Measurements from ENCODE around the gene HASPIN. TPM values are rescaled to one million over a fixed set of nuclear protein-coding genes. Genes with fewer than 3 reads are reported as not detected.
A peak's percentile ranks its signal among the peaks of the same experiment; 100 is the strongest.

Gene HASPIN
- total RNA-seq: 10 to 100 TPM; 14.7 to 24.6 TPM
- polyA plus RNA-seq (2013, experiment 1 of 2): 11.6 TPM
- polyA plus RNA-seq (2013, experiment 2 of 2): 11.9 TPM
- long read RNA-seq, experiment 1, partial matches to known transcripts: 0 of 1 reads
- long read RNA-seq, experiment 1, other reads (novel, unspliced or antisense): 0 of 1 reads
- long read RNA-seq, experiment 2, transcript HASPIN-201 (1 exons, 2,797 nt): major isoform, 7 of 10 reads
- long read RNA-seq, experiment 2, partial matches to known transcripts: 1 of 10 reads
- long read RNA-seq, experiment 2, other reads (novel, unspliced or antisense): 2 of 10 reads
- long read RNA-seq, experiment 3, transcript HASPIN-201 (1 exons, 2,797 nt): major isoform, 28 of 32 reads
- long read RNA-seq, experiment 3, partial matches to known transcripts: 0 of 32 reads
- long read RNA-seq, experiment 3, other reads (novel, unspliced or antisense): 4 of 32 reads
- long read RNA-seq, experiment 4: 0 reads

DNA sequence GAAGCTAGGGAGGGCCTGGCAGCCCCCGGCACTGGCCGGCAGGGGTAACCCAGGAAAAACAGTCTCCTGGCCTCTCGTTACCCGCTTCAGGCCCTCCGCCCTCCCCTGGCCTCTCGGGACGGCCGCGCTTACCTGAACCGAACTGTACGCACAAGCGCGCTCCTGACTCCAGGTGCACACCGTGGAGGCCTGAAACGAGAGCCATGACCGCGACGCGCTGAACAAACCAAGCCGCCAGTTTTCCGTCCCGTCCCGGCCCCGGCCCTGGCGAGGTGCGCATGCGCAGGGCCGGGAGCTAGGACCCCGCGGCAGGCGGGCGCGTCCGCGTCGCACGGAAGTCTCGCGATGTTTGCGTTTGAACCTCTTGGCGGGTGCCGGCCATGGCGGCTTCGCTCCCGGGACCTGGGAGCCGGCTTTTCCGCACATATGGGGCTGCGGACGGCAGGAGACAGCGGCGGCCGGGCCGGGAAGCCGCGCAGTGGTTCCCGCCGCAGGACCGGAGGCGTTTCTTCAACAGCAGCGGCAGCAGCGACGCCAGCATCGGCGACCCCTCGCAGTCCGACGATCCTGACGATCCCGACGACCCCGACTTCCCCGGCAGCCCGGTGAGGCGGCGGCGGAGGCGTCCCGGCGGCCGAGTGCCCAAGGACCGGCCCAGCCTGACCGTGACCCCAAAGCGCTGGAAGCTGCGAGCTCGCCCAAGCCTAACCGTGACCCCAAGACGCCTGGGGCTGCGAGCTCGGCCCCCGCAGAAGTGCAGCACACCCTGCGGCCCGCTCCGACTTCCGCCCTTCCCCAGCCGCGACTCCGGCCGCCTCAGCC is at the start of gene HASPIN:
Gene HASPIN (plus strand): TSS at position 348 of the 822 bp plus-strand sequence. CDS start 33 bp downstream, at position 381.
- H3K4me1 ChIP-seq (ENCODE audit: control insufficient read depth, insufficient read depth, low read length): peaks cover 3% of the 10 kb centered on the region
- H3K36me3 Mint-ChIP-seq (ENCODE audit: low read depth): peaks cover 39% of the 10 kb centered on the region
- WGBS, 2 experiments (ENCODE audit: insufficient coverage in 1 of 2, insufficient read length in 1 of 2): 0% methylated on average over 34 to 98 of the region's 98 CpGs

GRCh38 chr17:3675886-3676285 is 47.8 kb upstream of the HASPIN start:
- H3K9ac ChIP-seq (ENCODE audit: extremely low read depth, low read length, poor library complexity, severe bottlenecking): no peak overlapping the region
- no peaks in the 10 kb centered on the region for H3K27me3 Mint-ChIP-seq (ENCODE audit: insufficient read depth)
- no peak overlapping the region for H3K4me3 ChIP-seq (ENCODE audit: low read length)
- no peaks in the 10 kb centered on the region for H3K27me3 ChIP-seq (ENCODE audit: control insufficient read depth, insufficient read depth, low read length, poor library complexity, severe bottlenecking)
- no peak overlapping the region for H3K4me3 Mint-ChIP-seq
- H3K27ac Mint-ChIP-seq: no peak overlapping the region
- peaks cover 10% of the 10 kb centered on the region for H3K4me1 ChIP-seq (ENCODE audit: control insufficient read depth, insufficient read depth, low read length)
- no peak for DNase-seq
- no peaks in the 10 kb centered on the region for H3K9me3 Mint-ChIP-seq
- H3K4me1 Mint-ChIP-seq: peaks cover 22% of the 10 kb centered on the region
- H3K36me3 ChIP-seq (ENCODE audit: control insufficient read depth, insufficient read depth, low read length): peaks cover 6% of the 10 kb centered on the region
- H3K9me3 ChIP-seq (ENCODE audit: control insufficient read depth, low read length): no peaks in the 10 kb centered on the region
- TF ChIP-seq CTCF (conservative IDR thresholded peaks at IDR 0.05): no peak
- 91 to 92% methylated on average over 9 to 11 of the region's 11 CpGs for WGBS, 2 experiments (ENCODE audit: insufficient coverage in 1 of 2, insufficient read length in 1 of 2)
- no peaks in the 10 kb centered on the region for H3K36me3 Mint-ChIP-seq (ENCODE audit: low read depth)
- H3K27ac ChIP-seq (ENCODE audit: low read depth, low read length): no peak overlapping the region

More for the DNA sequence above, at the start of gene HASPIN:
- peak within 1 kb of the TSS; percentile 96 for H3K27ac Mint-ChIP-seq
- DNase-seq: peak; percentile 98
- H3K27ac ChIP-seq (ENCODE audit: low read depth, low read length): no peak within 1 kb of the TSS
- no peaks in the 10 kb centered on the region for H3K27me3 ChIP-seq (ENCODE audit: control insufficient read depth, insufficient read depth, low read length, poor library complexity, severe bottlenecking)
- H3K4me3 Mint-ChIP-seq: peak within 1 kb of the TSS; percentile 80
- H3K9ac ChIP-seq (ENCODE audit: extremely low read depth, low read length, poor library complexity, severe bottlenecking): peak within 1 kb of the TSS; percentile 66
- no peaks in the 10 kb centered on the region for H3K27me3 Mint-ChIP-seq (ENCODE audit: insufficient read depth)
- H3K9me3 ChIP-seq (ENCODE audit: control insufficient read depth, low read length): no peaks in the 10 kb centered on the region
- H3K36me3 ChIP-seq (ENCODE audit: control insufficient read depth, insufficient read depth, low read length): peaks cover 28% of the 10 kb centered on the region
- peaks cover 17% of the 10 kb centered on the region for H3K4me1 Mint-ChIP-seq
- H3K4me3 ChIP-seq (ENCODE audit: low read length): peak within 1 kb of the TSS; percentile 92
- peak; percentile 71 for TF ChIP-seq CTCF (conservative IDR thresholded peaks at IDR 0.05)
- H3K9me3 Mint-ChIP-seq: no peaks in the 10 kb centered on the region

DNA sequence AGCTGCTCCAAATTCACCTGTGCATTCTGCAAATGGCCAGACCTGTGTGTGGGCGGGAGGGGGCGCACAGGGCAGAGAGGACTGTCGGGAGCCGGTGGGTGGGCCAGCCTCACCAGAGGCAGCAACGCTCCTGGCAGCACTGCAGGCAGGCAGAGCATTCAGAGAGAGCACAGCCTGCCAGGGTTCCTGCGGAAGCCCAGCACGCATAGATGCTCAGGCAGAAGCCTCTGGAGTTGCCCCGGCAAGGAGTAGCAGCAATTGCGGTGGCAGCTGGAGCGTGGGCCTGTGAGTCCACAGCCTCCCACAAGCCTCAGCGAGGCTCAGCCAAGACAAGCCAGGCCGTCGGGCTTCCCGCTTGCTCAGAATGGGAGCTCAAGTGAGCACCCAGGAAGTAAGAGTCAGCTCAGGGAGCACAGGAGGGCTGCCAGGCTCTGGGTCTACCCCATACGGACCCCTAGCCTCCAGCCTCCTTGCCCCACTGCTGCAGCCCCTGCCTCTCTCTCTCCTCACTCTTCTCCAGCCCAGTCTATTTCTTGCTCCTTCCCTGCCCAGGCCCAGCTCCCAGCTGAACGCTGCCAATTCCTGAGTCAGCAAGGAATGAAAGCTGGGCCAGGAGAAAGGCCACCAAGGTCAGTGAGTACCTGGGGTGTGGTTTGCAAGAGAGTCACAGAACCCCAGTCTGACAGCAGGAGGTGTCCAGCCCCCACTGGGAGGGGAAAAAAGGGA is 45.4 kb upstream of the HASPIN start:
- H3K4me3 ChIP-seq (ENCODE audit: low read length): no peak overlapping the region
- no peaks in the 10 kb centered on the region for H3K36me3 ChIP-seq (ENCODE audit: control insufficient read depth, insufficient read depth, low read length)
- 60 to 77% methylated on average over 9 to 16 of the region's 16 CpGs for WGBS, 2 experiments (ENCODE audit: insufficient coverage in 1 of 2, insufficient read length in 1 of 2)
- H3K9me3 ChIP-seq (ENCODE audit: control insufficient read depth, low read length): no peaks in the 10 kb centered on the region
- H3K27me3 ChIP-seq (ENCODE audit: control insufficient read depth, insufficient read depth, low read length, poor library complexity, severe bottlenecking): no peaks in the 10 kb centered on the region
- H3K4me3 Mint-ChIP-seq: no peak overlapping the region
- H3K4me1 Mint-ChIP-seq: peaks cover 22% of the 10 kb centered on the region
- no peak overlapping the region for H3K9ac ChIP-seq (ENCODE audit: extremely low read depth, low read length, poor library complexity, severe bottlenecking)
- no peak overlapping the region for H3K27ac Mint-ChIP-seq
- H3K4me1 ChIP-seq (ENCODE audit: control insufficient read depth, insufficient read depth, low read length): peaks cover 10% of the 10 kb centered on the region
- peaks cover 13% of the 10 kb centered on the region for H3K27me3 Mint-ChIP-seq (ENCODE audit: insufficient read depth)
- H3K9me3 Mint-ChIP-seq: no peaks in the 10 kb centered on the region
- no peak overlapping the region for H3K27ac ChIP-seq (ENCODE audit: low read depth, low read length)
- peak; percentile 95 for DNase-seq
- no peaks in the 10 kb centered on the region for H3K36me3 Mint-ChIP-seq (ENCODE audit: low read depth)
- peak; percentile 65 for TF ChIP-seq CTCF (conservative IDR thresholded peaks at IDR 0.05)

All from endodermal cell (in vitro differentiated cells).